Erythroblast (primary cell): Measurements from ENCODE around the gene PIANP.
A peak's percentile ranks its signal among the peaks of the same experiment; 100 is the strongest.

Source experiments
- GATA1 ChIP-seq: IDR thresholded peaks from 2 replicates; pipeline ENCODE4 v1.6.1; 2011; ENCODE audit warnings: low read depth, mild to moderate bottlenecking, control low read depth, low read length, moderate library complexity
- POLR2A ChIP-seq: IDR thresholded peaks from 2 replicates; pipeline ENCODE4 v1.6.1; 2011; ENCODE audit warnings: mild to moderate bottlenecking, low read length

GRCh38 chr12:6647083-6647604, 53.5 kb downstream of the PIANP start, which contains the start of gene ACRBP:
- peak; percentile 60 for TF ChIP-seq POLR2A
- no peak for TF ChIP-seq GATA1
